Endothelial cell of umbilical vein (primary cell): ENCODE results near the gene SLC35D2.

Source experiments
- CTCF ChIP-seq, 2 donors: IDR thresholded peaks; 1 replicate in 1 of 2; 2 replicates in 1 of 2; pipeline ENCODE4 v1.5.1; 2011; ENCODE audit warnings: low read length in 2 of 2, mild to moderate bottlenecking in 2 of 2, moderate library complexity in 2 of 2, control low read depth in 1 of 2, inconsistent platforms in 1 of 2, low read depth in 1 of 2; ENCODE audit not compliant: insufficient read depth in 1 of 2; ENCODE audit errors: extremely low read depth in 1 of 2
- EZH2 ChIP-seq: IDR thresholded peaks from 2 replicates; pipeline ENCODE4 v1.6.1; 2012; ENCODE audit warnings: borderline replicate concordance, low read depth, mild to moderate bottlenecking, moderate library complexity, low read length, inconsistent platforms; ENCODE audit not compliant: severe bottlenecking
- FOS ChIP-seq: IDR thresholded peaks from 2 replicates; pipeline ENCODE4 v1.6.1; 2011; ENCODE audit warnings: mild to moderate bottlenecking, low read length, moderate library complexity, borderline replicate concordance; ENCODE audit not compliant: insufficient read depth
- GATA2 ChIP-seq: IDR thresholded peaks from 2 replicates; pipeline ENCODE4 v1.7.0; 2011; ENCODE audit warnings: low read depth, mild to moderate bottlenecking, moderate library complexity, mixed read lengths, low read length; ENCODE audit not compliant: insufficient read length, insufficient read depth
- JUN ChIP-seq: IDR thresholded peaks from 2 replicates; pipeline ENCODE4 v1.6.1; 2011; ENCODE audit warnings: borderline replicate concordance, low read depth; ENCODE audit not compliant: insufficient read length, insufficient read depth
- MAX ChIP-seq: IDR thresholded peaks from 2 replicates; pipeline ENCODE4 v1.6.1; 2011; ENCODE audit not compliant: insufficient read depth, insufficient read length
- MYC ChIP-seq: IDR thresholded peaks from one replicate; pipeline ENCODE4 v1.6.1; 2011; ENCODE audit warnings: mild to moderate bottlenecking, low read depth, low read length
- POLR2A ChIP-seq: IDR thresholded peaks from 2 replicates; pipeline ENCODE4 v1.6.1; 2012; ENCODE audit warnings: low read depth, mild to moderate bottlenecking, control low read depth, low read length
- POLR2AphosphoS5 ChIP-seq: IDR thresholded peaks from 2 replicates; pipeline ENCODE4 v1.6.1; 2012; ENCODE audit warnings: low read depth, mild to moderate bottlenecking, control low read depth, low read length, moderate library complexity; ENCODE audit not compliant: insufficient read depth

- TF ChIP-seq POLR2AphosphoS5 (no peak), CTCF (IDR thresholded peaks at IDR 0.05; ENCODE audit: extremely low read depth in 1 of 2, insufficient read depth in 1 of 2, low read depth in 1 of 2, low read length in 2 of 2) (no peak), POLR2A (no peak), EZH2 (no peak), MAX (no peak), FOS (no peak), JUN (no peak), MYC (no peak), GATA2 (no peak)
These were observed 103.6 kb downstream of the SLC35D2 start for GRCh38 chr9:96279932-96280331.
